Endothelial cell (in vitro differentiated cells): Measurements from ENCODE around the gene SEMA4D. TPM values are rescaled to one million over a fixed set of nuclear protein-coding genes. Genes with fewer than 3 reads are reported as not detected.

Experiments
- DNase-seq: peaks from one replicate; pipeline ENCODE4 v3.0.0; 2021; ENCODE audit warnings: low spot score
- H3K27ac Mint-ChIP-seq: one replicate; pipeline ENCODE4 v1.8.0; 2021; ENCODE audit warnings: mixed read lengths, inconsistent platforms; ENCODE audit not compliant: unreplicated experiment
- H3K27me3 Mint-ChIP-seq: one replicate; pipeline ENCODE4 v1.8.0; 2021; ENCODE audit warnings: mild to moderate bottlenecking, moderate library complexity, mixed read lengths, inconsistent platforms; ENCODE audit not compliant: unreplicated experiment
- H3K36me3 Mint-ChIP-seq: one replicate; pipeline ENCODE4 v1.8.0; 2021; ENCODE audit warnings: mild to moderate bottlenecking, low read depth, mixed read lengths, inconsistent platforms; ENCODE audit not compliant: unreplicated experiment
- H3K4me1 Mint-ChIP-seq: one replicate; pipeline ENCODE4 v1.8.0; 2021; ENCODE audit warnings: mild to moderate bottlenecking, mixed read lengths, inconsistent platforms; ENCODE audit not compliant: unreplicated experiment
- H3K4me3 Mint-ChIP-seq: one replicate; pipeline ENCODE4 v1.8.0; 2021; ENCODE audit warnings: mild to moderate bottlenecking, mixed read lengths, inconsistent platforms; ENCODE audit not compliant: unreplicated experiment
- H3K9me3 Mint-ChIP-seq: one replicate; pipeline ENCODE4 v1.8.0; 2021; ENCODE audit warnings: mixed read lengths, inconsistent platforms; ENCODE audit not compliant: unreplicated experiment
- CTCF ChIP-seq: fragments of 200-600 bp; sonication (generic); IDR thresholded peaks from one replicate; pipeline ENCODE4 v1.5.0; 2021; ENCODE audit warnings: antibody characterized with exemption; ENCODE audit not compliant: unreplicated experiment
- total RNA-seq: library from RNA; stranded (reverse); fragmentation: NEBNext Ultra II Directional; extraction: Animal tissue kit (Norgen Biotek cat#: 25700); gene quantifications from one replicate; pipeline ENCODE4 v1.2.1, GENCODE V29; 2021; ENCODE audit not compliant: unreplicated experiment

Gene SEMA4D
- total RNA-seq, 1 donor from 2014 or later, result 14.8 TPM

GRCh38 chr9:89388868-89389177 is 109.1 kb downstream of the SEMA4D start:
- H3K27me3 Mint-ChIP-seq, result peaks cover 3% of the 10 kb centered on the region
- no peak for DNase-seq
- no peak for TF ChIP-seq CTCF
- H3K4me1 Mint-ChIP-seq, result no peaks in the 10 kb centered on the region
- H3K27ac Mint-ChIP-seq, result no peak overlapping the region
- H3K4me3 Mint-ChIP-seq, result no peak overlapping the region
- H3K9me3 Mint-ChIP-seq, result no peaks in the 10 kb centered on the region
- H3K36me3 Mint-ChIP-seq, result peaks cover 11% of the 10 kb centered on the region

GRCh38 chr9:89388084-89388867 is 109.6 kb downstream of the SEMA4D start:
- H3K9me3 Mint-ChIP-seq, result no peaks in the 10 kb centered on the region
- H3K4me1 Mint-ChIP-seq, result no peaks in the 10 kb centered on the region
- no peak overlapping the region for H3K4me3 Mint-ChIP-seq
- H3K27ac Mint-ChIP-seq, result no peak overlapping the region
- TF ChIP-seq CTCF, result no peak
- peaks cover 1% of the 10 kb centered on the region for H3K27me3 Mint-ChIP-seq
- no peak for DNase-seq
- H3K36me3 Mint-ChIP-seq, result peaks cover 12% of the 10 kb centered on the region

- Mint-ChIP-seq H3K4me3 (no peak overlapping the region), H3K9me3 (no peaks in the 10 kb centered on the region), H3K27me3 (peaks cover 1% of the 10 kb centered on the region), H3K27ac (no peak overlapping the region), H3K4me1 (no peaks in the 10 kb centered on the region), H3K36me3 (peaks cover 16% of the 10 kb centered on the region)
- no peak for TF ChIP-seq CTCF
- DNase-seq, result no peak
These were observed 110.6 kb downstream of the SEMA4D start for GRCh38 chr9:89387197-89387849.

GRCh38 chr9:89386797-89387196 is 111.1 kb downstream of the SEMA4D start:
- H3K36me3 Mint-ChIP-seq, result peaks cover 16% of the 10 kb centered on the region
- peaks cover 4% of the 10 kb centered on the region for H3K27me3 Mint-ChIP-seq
- H3K4me3 Mint-ChIP-seq, result no peak overlapping the region
- TF ChIP-seq CTCF, result no peak
- no peak for DNase-seq
- no peaks in the 10 kb centered on the region for H3K4me1 Mint-ChIP-seq
- no peaks in the 10 kb centered on the region for H3K9me3 Mint-ChIP-seq
- H3K27ac Mint-ChIP-seq, result no peak overlapping the region

- Mint-ChIP-seq H3K36me3 (peaks cover 18% of the 10 kb centered on the region), H3K27ac (no peak overlapping the region)
These were observed 111.7 kb downstream of the SEMA4D start for GRCh38 chr9:89386206-89386605.

More at GRCh38 chr9:89386206-89386605, 111.7 kb downstream of the SEMA4D start:
- Mint-ChIP-seq H3K27me3 (peaks cover 3% of the 10 kb centered on the region), H3K9me3 (no peaks in the 10 kb centered on the region), H3K4me3 (no peak overlapping the region), H3K4me1 (no peaks in the 10 kb centered on the region)
- TF ChIP-seq CTCF, result no peak
- DNase-seq, result no peak
